ENCODE data around the gene SLC27A1.
A peak's percentile ranks its signal among the peaks of the same experiment; 100 is the strongest.

The SLC27A1 gene

DNA sequence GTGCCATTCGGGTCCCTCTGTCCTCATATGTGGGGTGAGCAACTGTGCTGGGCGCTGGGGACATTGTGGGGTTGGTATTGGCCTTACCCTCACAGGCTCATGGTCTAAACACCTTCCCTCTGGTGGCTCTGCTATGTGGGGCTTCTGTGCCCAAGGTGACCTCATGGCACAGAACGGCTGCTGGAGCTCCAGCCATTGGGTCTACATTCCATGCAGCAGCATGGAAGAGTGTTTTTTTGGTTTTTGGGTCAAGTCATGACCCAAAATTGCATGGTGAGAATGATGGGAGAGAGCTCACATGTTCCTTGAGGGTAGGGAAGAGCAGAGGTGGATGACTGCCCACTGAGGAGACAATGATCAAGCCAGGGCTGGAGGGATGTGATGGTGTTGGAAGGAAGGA, 58.3 kb downstream of the SLC27A1 start (continued):
- TF ChIP-seq, protein P1, sequence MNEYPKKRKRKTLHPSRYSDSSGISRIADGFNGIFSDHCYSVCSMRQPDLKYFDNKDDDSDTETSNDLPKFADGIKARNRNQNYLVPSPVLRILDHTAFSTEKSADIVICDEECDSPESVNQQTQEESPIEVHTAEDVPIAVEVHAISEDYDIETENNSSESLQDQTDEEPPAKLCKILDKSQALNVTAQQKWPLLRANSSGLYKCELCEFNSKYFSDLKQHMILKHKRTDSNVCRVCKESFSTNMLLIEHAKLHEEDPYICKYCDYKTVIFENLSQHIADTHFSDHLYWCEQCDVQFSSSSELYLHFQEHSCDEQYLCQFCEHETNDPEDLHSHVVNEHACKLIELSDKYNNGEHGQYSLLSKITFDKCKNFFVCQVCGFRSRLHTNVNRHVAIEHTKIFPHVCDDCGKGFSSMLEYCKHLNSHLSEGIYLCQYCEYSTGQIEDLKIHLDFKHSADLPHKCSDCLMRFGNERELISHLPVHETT (tag by site-specific recombination; IDR thresholded peaks at IDR 0.05), result peak; percentile 46; the same call in 1 of the 2 replicates
- peak; percentile 15; the same call in 1 of the 2 replicates for TF ChIP-seq ZNF76 (tag by site-specific recombination; IDR thresholded peaks at IDR 0.05; ENCODE audit: borderline replicate concordance, low read depth)

DNA sequence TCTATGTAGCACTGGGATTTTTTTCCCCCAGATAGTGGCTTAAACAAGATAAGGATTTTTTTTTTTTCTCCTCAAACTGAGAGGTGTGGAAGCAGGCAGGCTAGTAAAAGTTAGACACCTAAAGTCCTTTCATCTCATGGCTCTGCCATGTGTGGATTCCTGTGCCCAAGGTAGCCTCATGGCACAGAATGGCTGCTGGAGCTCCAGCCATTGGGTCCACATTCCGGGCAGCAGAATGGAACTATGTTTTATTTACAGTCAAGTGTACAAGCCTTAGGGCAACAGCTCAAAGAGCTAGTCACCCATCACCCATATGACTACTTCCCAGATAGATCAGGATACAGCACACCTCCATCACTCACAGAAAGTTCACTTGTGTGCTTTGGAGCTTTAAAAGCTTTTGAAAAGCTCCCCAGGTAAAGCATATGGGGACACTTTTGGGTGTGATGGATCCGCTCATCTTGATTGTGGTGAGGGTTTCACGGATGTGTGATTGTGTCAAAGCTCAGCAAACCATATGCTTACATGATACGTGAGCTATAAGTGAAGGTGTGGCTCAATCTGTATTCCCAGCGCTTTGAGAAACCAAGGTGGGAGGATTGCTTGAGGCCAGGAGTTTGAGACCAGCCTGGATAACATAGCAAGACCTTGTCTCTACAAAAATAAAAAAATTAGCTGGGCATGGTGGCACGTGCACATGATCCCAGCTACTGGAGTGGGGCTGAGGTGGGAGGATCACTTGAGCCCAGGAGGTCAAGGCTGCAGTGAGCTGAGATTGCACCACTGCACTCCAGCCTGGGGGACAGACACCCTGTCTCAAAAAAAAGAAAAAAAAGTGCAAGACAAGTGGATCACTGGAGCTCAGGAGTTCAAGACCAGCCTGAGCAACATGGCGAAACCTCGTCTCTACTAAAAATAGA, 59.2 kb downstream of the SLC27A1 start:
- Histone ChIP-seq H3K36me3 (ENCODE audit: control insufficient read depth in 2 of 2, insufficient read depth in 1 of 2, low read length in 2 of 2) (no peaks in the 10 kb centered on the region), H3K4me1 (ENCODE audit: control insufficient read depth, insufficient read depth, low read length) (no peaks in the 10 kb centered on the region; the same call in 1 of the 2 replicates), H3K9me3 (ENCODE audit: control insufficient read depth, insufficient read depth, low read depth, low read length) (no peaks in the 10 kb centered on the region), H3K27ac (ENCODE audit: extremely low read depth, low read depth, low read length) (no peak overlapping the region), H3K4me3 (ENCODE audit: low read depth, low read length) (no peak overlapping the region)
- ChIA-PET CTCF (interaction anchor here (0.5 to 1.6 kb wide), 10 partner anchors 18 to 814 kb away, joined by 3 to 7 read pairs (median 3); partner anchors contain the start of gene PGLS), POLR2A (interaction anchor here (1.5 kb wide), 1 partner anchor 10 kb away, joined by 3 read pairs; no protein-coding TSS in a partner anchor)
- TF ChIP-seq ZNF248 (tag by site-specific recombination; IDR thresholded peaks at IDR 0.05), result no peak
- peak; percentile 49; the same call in 1 of the 2 replicates for TF ChIP-seq ZNF24 (tag by site-specific recombination; IDR thresholded peaks at IDR 0.05)
- TF ChIP-seq KLF8 (tag by site-specific recombination; IDR thresholded peaks at IDR 0.05), result peak; percentile 63; the same call in 1 of the 2 replicates
- TF ChIP-seq ZNF184 (tag by site-specific recombination; IDR thresholded peaks at IDR 0.05), result peak; percentile 44; the same call in 1 of the 2 replicates
- TF ChIP-seq, protein P1 (tag by site-specific recombination; IDR thresholded peaks at IDR 0.05), result peak; percentile 77
- TF ChIP-seq, protein P2, sequence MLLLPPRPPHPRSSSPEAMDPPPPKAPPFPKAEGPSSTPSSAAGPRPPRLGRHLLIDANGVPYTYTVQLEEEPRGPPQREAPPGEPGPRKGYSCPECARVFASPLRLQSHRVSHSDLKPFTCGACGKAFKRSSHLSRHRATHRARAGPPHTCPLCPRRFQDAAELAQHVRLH (tag by site-specific recombination; IDR thresholded peaks at IDR 0.05), result peak; percentile 87
- TF ChIP-seq ZNF239 (tag by site-specific recombination; IDR thresholded peaks at IDR 0.05), result no peak
- TF ChIP-seq, protein P3, sequence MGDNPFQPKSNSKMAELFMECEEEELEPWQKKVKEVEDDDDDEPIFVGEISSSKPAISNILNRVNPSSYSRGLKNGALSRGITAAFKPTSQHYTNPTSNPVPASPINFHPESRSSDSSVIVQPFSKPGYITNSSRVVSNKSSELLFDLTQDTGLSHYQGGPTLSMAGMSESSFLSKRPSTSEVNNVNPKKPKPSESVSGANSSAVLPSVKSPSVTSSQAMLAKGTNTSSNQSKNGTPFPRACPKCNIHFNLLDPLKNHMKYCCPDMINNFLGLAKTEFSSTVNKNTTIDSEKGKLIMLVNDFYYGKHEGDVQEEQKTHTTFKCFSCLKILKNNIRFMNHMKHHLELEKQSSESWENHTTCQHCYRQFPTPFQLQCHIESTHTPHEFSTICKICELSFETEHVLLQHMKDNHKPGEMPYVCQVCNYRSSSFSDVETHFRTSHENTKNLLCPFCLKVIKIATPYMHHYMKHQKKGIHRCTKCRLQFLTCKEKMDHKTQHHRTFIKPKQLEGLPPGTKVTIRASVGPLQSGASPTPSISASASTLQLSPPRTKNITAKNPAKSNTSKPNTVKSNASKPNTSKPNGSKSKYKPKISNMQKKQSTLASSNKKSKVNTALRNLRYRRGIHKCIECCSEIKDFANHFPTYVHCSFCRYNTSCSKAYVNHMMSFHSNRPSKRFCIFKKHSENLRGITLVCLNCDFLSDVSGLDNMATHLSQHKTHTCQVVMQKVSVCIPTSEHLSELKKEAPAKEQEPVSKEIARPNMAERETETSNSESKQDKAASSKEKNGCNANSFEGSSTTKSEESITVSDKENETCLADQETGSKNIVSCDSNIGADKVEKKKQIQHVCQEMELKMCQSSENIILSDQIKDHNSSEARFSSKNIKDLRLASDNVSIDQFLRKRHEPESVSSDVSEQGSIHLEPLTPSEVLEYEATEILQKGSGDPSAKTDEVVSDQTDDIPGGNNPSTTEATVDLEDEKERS (tag by site-specific recombination; IDR thresholded peaks at IDR 0.05), result peak; percentile 98
- no peak for TF ChIP-seq ZNF266 (tag by site-specific recombination; IDR thresholded peaks at IDR 0.05; ENCODE audit: low read depth)
- TF ChIP-seq, protein P4, sequence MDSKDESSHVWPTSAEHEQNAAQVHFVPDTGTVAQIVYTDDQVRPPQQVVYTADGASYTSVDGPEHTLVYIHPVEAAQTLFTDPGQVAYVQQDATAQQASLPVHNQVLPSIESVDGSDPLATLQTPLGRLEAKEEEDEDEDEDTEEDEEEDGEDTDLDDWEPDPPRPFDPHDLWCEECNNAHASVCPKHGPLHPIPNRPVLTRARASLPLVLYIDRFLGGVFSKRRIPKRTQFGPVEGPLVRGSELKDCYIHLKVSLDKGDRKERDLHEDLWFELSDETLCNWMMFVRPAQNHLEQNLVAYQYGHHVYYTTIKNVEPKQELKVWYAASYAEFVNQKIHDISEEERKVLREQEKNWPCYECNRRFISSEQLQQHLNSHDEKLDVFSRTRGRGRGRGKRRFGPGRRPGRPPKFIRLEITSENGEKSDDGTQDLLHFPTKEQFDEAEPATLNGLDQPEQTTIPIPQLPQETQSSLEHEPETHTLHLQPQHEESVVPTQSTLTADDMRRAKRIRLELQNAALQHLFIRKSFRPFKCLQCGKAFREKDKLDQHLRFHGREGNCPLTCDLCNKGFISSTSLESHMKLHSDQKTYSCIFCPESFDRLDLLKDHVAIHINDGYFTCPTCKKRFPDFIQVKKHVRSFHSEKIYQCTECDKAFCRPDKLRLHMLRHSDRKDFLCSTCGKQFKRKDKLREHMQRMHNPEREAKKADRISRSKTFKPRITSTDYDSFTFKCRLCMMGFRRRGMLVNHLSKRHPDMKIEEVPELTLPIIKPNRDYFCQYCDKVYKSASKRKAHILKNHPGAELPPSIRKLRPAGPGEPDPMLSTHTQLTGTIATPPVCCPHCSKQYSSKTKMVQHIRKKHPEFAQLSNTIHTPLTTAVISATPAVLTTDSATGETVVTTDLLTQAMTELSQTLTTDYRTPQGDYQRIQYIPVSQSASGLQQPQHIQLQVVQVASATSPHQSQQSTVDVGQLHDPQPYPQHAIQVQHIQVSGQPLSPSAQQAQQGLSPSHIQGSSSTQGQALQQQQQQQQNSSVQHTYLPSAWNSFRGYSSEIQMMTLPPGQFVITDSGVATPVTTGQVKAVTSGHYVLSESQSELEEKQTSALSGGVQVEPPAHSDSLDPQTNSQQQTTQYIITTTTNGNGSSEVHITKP (tag by site-specific recombination; IDR thresholded peaks at IDR 0.05), result 0 out of 2 replicates have a peak, but pooled peaks have one; percentile 37
- no peak for TF ChIP-seq ZNF654 (tag by site-specific recombination; IDR thresholded peaks at IDR 0.05; ENCODE audit: low read depth)
- no peak for TF ChIP-seq ZNF274 (IDR thresholded peaks at IDR 0.05; ENCODE audit: low read length)
- TF ChIP-seq ZNF274 (tag by site-specific recombination; IDR thresholded peaks at IDR 0.05; ENCODE audit: borderline replicate concordance), result no peak
- TF ChIP-seq, protein P5, sequence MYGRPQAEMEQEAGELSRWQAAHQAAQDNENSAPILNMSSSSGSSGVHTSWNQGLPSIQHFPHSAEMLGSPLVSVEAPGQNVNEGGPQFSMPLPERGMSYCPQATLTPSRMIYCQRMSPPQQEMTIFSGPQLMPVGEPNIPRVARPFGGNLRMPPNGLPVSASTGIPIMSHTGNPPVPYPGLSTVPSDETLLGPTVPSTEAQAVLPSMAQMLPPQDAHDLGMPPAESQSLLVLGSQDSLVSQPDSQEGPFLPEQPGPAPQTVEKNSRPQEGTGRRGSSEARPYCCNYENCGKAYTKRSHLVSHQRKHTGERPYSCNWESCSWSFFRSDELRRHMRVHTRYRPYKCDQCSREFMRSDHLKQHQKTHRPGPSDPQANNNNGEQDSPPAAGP (tag by site-specific recombination; IDR thresholded peaks at IDR 0.05), result peak; percentile 47; the same call in 1 of the 2 replicates
- peak; percentile 82 for TF ChIP-seq SETDB1 (IDR thresholded peaks at IDR 0.05; ENCODE audit: insufficient read length, low read length)
- TF ChIP-seq GFI1B (tag by site-specific recombination; IDR thresholded peaks at IDR 0.05), result no peak
- TF ChIP-seq ZNF324 (tag by site-specific recombination; IDR thresholded peaks at IDR 0.05), result no peak
- no peak for TF ChIP-seq ZNF514 (tag by site-specific recombination; IDR thresholded peaks at IDR 0.05)
- TF ChIP-seq ZSCAN16 (tag by site-specific recombination; IDR thresholded peaks at IDR 0.05), result no peak
- TF ChIP-seq, protein P6, sequence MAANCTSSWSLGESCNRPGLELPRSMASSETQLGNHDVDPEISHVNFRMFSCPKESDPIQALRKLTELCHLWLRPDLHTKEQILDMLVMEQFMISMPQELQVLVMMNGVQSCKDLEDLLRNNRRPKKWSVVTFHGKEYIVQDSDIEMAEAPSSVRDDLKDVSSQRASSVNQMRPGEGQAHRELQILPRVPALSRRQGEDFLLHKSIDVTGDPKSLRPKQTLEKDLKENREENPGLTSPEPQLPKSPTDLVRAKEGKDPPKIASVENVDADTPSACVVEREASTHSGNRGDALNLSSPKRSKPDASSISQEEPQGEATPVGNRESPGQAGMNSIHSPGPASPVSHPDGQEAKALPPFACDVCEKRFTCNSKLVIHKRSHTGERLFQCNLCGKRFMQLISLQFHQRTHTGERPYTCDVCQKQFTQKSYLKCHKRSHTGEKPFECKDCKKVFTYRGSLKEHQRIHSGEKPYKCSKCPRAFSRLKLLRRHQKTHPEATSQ (tag by site-specific recombination; IDR thresholded peaks at IDR 0.05), result peak; percentile 54; the same call in 1 of the 2 replicates
